ENCODE data around the gene RFC4.
"Not testable (repeated sequence)": the region's sequence is repeated elsewhere in the genome, so short reads cannot be mapped to it uniquely, and the experiment has no call there.

The RFC4 gene

GRCh38 chr3:186824430-186825139 is 18.3 kb upstream of the RFC4 start:
- no peak for DNase-seq (ENCODE audit: low read depth)
- TF ChIP-seq, protein P1, sequence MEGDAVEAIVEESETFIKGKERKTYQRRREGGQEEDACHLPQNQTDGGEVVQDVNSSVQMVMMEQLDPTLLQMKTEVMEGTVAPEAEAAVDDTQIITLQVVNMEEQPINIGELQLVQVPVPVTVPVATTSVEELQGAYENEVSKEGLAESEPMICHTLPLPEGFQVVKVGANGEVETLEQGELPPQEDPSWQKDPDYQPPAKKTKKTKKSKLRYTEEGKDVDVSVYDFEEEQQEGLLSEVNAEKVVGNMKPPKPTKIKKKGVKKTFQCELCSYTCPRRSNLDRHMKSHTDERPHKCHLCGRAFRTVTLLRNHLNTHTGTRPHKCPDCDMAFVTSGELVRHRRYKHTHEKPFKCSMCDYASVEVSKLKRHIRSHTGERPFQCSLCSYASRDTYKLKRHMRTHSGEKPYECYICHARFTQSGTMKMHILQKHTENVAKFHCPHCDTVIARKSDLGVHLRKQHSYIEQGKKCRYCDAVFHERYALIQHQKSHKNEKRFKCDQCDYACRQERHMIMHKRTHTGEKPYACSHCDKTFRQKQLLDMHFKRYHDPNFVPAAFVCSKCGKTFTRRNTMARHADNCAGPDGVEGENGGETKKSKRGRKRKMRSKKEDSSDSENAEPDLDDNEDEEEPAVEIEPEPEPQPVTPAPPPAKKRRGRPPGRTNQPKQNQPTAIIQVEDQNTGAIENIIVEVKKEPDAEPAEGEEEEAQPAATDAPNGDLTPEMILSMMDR (conservative IDR thresholded peaks at IDR 0.05; ENCODE audit: low read length): no peak
- H3K4me3 ChIP-seq (ENCODE audit: low read length): no peak overlapping the region

DNA sequence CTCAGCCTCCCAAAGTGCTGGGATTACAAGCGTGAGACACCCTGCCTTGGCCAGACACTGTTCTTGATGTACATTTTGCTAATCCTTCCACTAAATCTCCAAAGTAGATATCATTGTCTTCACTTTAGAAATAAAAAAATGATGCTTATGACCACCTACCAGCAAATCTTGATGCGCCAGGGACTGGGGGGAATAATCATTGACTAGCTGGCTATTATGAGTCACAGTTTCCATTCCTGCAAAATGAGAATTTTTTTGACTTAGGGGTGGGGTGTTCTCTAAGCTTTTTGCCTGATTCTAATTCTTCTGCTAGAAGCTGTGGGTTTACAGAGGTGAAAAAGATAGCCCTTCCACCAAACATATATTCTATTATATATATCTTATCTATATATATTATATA is 17.1 kb upstream of the RFC4 start:
- TF ChIP-seq, protein P1 (conservative IDR thresholded peaks at IDR 0.05; ENCODE audit: low read length): no peak
- DNase-seq (ENCODE audit: low read depth): no peak
- H3K4me3 ChIP-seq (ENCODE audit: low read length): no peak overlapping the region

DNA sequence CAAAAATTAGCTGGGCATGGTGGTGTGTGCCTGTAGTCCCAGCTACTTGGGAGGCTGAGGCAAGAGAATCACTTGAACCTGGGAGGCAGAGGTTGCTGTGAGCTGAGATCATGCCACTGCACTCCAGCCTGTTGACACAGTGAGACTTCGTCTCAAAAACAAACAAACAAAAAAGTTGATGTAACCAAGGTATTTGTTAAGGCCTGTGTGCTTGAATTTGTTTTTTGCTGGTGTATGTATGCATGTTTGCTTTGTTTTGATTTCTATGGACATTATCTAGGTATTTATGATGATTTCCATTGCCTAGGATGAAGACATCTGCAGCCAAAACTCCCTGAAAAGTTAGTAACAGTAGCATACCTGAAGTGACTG is 16.1 kb upstream of the RFC4 start:
- not testable (repeated sequence) for DNase-seq (ENCODE audit: low read depth); H3K4me3 ChIP-seq (ENCODE audit: low read length)

DNA sequence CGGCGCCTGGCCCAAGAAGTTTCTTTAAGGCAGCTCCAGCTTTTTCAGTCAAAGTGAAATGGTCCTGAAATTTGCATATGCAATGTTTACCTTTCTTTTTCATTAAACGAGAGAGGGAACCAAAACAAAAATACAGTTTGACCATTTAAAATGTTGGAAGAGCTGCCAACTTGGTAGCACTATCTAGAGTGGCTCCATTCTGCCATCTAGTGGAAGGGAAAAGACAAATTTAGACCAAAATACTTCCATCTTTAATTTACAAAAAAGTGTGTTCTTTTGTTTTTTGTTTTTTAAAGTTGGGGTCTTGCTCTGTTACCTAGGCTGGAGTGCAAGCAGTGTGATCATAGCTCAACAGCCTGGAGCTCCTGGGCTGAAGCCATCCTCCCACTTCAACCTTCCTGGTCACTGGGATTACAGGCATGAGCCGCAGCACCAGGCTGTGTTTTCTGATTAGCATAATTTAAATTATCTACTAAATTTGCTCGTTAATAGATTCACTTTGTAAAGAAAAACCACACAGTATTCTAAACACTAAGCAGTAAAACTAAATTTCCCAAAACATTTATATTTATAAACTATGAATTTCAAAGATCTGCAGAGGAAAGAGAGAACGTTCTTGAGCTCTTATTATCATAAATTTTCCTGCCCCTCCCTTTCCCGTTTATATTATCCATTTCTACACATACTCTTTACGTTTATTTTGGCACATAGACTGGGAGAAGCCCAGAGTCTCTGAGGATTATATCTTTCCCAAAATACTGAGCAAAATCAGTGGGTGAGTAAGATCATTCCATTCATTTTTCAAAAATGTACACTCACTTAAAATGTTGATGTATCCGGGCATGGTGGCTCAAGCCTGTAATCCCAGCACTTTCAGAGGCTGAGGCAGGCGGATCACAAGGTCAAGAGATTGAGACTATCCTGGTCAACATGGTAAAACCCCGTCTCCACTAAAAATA is 15.4 kb upstream of the RFC4 start:
- DNase-seq (ENCODE audit: low read depth): peak; percentile 63
- TF ChIP-seq, protein P1 (conservative IDR thresholded peaks at IDR 0.05; ENCODE audit: low read length): peak; percentile 81
- H3K4me3 ChIP-seq (ENCODE audit: low read length): no peak overlapping the region

GRCh38 chr3:186818956-186819355 is 12.7 kb upstream of the RFC4 start:
- TF ChIP-seq, protein P1 (conservative IDR thresholded peaks at IDR 0.05; ENCODE audit: low read length): no peak
- no peak overlapping the region for H3K4me3 ChIP-seq (ENCODE audit: low read length)
- DNase-seq (ENCODE audit: low read depth): no peak

GRCh38 chr3:186818516-186818915 is 12.2 kb upstream of the RFC4 start:
- H3K4me3 ChIP-seq (ENCODE audit: low read length): no peak overlapping the region
- DNase-seq (ENCODE audit: low read depth): no peak
- TF ChIP-seq, protein P1 (conservative IDR thresholded peaks at IDR 0.05; ENCODE audit: low read length): no peak

- H3K4me3 ChIP-seq (ENCODE audit: low read length): no peak overlapping the region
- TF ChIP-seq, protein P1 (conservative IDR thresholded peaks at IDR 0.05; ENCODE audit: low read length): no peak
- peak; percentile 75 for DNase-seq (ENCODE audit: low read depth)
Measured at GRCh38 chr3:186815435-186815834, 9.2 kb upstream of the RFC4 start.

Data from AG10803 (cell line).